ENCODE measurements around the gene CAPN9.

Gene CAPN9

GRCh38 chr1:230800891-230801840 is 54.0 kb downstream of the CAPN9 start:
- DNase-seq (ENCODE audit: low spot score): no peak

- no peak for DNase-seq (ENCODE audit: low spot score)
These were observed 57.2 kb downstream of the CAPN9 start for GRCh38 chr1:230804396-230804795.

GRCh38 chr1:230806552-230806951 is 59.4 kb downstream of the CAPN9 start:
- no peak for DNase-seq (ENCODE audit: low spot score)

GRCh38 chr1:230807029-230807428 is 59.8 kb downstream of the CAPN9 start:
- DNase-seq (ENCODE audit: low spot score): no peak

- no peak for DNase-seq (ENCODE audit: low spot score)
These were observed 60.5 kb downstream of the CAPN9 start for GRCh38 chr1:230807561-230808280.

- DNase-seq (ENCODE audit: low spot score): no peak
These were observed 61.2 kb downstream of the CAPN9 start for GRCh38 chr1:230808281-230808872.

GRCh38 chr1:230809256-230809990 is 62.2 kb downstream of the CAPN9 start:
- no peak for DNase-seq (ENCODE audit: low spot score)

GRCh38 chr1:230812568-230812967 is 65.4 kb downstream of the CAPN9 start:
- DNase-seq (ENCODE audit: low spot score): no peak

- no peak for DNase-seq (ENCODE audit: low spot score)
These were observed 67.9 kb downstream of the CAPN9 start for GRCh38 chr1:230814949-230815692.

- DNase-seq (ENCODE audit: low spot score): no peak
These were observed 68.8 kb downstream of the CAPN9 start for GRCh38 chr1:230816018-230816417.

- no peak for DNase-seq (ENCODE audit: low spot score)
These were observed 71.2 kb downstream of the CAPN9 start for GRCh38 chr1:230818367-230818766.

- DNase-seq (ENCODE audit: low spot score): no peak
These were observed 71.7 kb downstream of the CAPN9 start for GRCh38 chr1:230818901-230819300.

- no peak for DNase-seq (ENCODE audit: low spot score)
These were observed 72.8 kb downstream of the CAPN9 start for GRCh38 chr1:230819976-230820375.

- no peak for DNase-seq (ENCODE audit: low spot score)
These were observed 73.4 kb downstream of the CAPN9 start for GRCh38 chr1:230820568-230820967.

GRCh38 chr1:230821346-230821745 is 74.2 kb downstream of the CAPN9 start:
- no peak for DNase-seq (ENCODE audit: low spot score)

- DNase-seq (ENCODE audit: low spot score): no peak
These were observed 74.9 kb downstream of the CAPN9 start for GRCh38 chr1:230822092-230822581.

GRCh38 chr1:230823426-230823825 is 76.2 kb downstream of the CAPN9 start:
- no peak for DNase-seq (ENCODE audit: low spot score)

GRCh38 chr1:230823931-230824381 is 76.8 kb downstream of the CAPN9 start:
- no peak for DNase-seq (ENCODE audit: low spot score)

- DNase-seq (ENCODE audit: low spot score): no peak
These were observed 77.3 kb downstream of the CAPN9 start for GRCh38 chr1:230824551-230824918.

- no peak for DNase-seq (ENCODE audit: low spot score)
These were observed 77.9 kb downstream of the CAPN9 start for GRCh38 chr1:230824919-230825721.
